Skin of body (tissue), 2 donors: ENCODE data around the gene ALKBH2. TPM values are rescaled to one million over a fixed set of nuclear protein-coding genes. Genes with fewer than 3 reads are reported as not detected.

Source experiments
- DNase-seq: peaks from one replicate; lab custom pipeline; 2025; lab: John Stamatoyannopoulos, UW
- total RNA-seq: library from RNA; depleted of rRNA; stranded (reverse); fragments of >200 nt; gene quantifications from one replicate; pipeline ENCODE4 v1.2.3, GENCODE V29; 2014

The ALKBH2 gene
- total RNA-seq, 1 donor from 2014 or later = 15.4 TPM

- no peak for DNase-seq
Measured at GRCh38 chr12:109114644-109115043, 21.4 kb upstream of the ALKBH2 start.

GRCh38 chr12:109113661-109114321 is 20.5 kb upstream of the ALKBH2 start:
- no peak for DNase-seq

- no peak for DNase-seq
Measured at GRCh38 chr12:109112720-109113465, 19.6 kb upstream of the ALKBH2 start.

GRCh38 chr12:109110988-109111495 is 17.8 kb upstream of the ALKBH2 start:
- peak; percentile 59 for DNase-seq

GRCh38 chr12:109109746-109110350 is 16.6 kb upstream of the ALKBH2 start:
- DNase-seq = no peak

- DNase-seq = no peak
Measured at GRCh38 chr12:109105176-109105575, 11.9 kb upstream of the ALKBH2 start.

GRCh38 chr12:109102491-109102890 is 9.2 kb upstream of the ALKBH2 start:
- no peak for DNase-seq

GRCh38 chr12:109100741-109101140 is 7.5 kb upstream of the ALKBH2 start:
- DNase-seq = no peak

GRCh38 chr12:109099431-109100020 is 6.3 kb upstream of the ALKBH2 start:
- DNase-seq = no peak

- DNase-seq = peak; percentile 13
Measured at GRCh38 chr12:109098651-109099050, 5.4 kb upstream of the ALKBH2 start.

GRCh38 chr12:109098183-109098604 is 4.9 kb upstream of the ALKBH2 start:
- no peak for DNase-seq

GRCh38 chr12:109097435-109098182 is 4.3 kb upstream of the ALKBH2 start, which contains the start of gene UNG:
TSS of gene UNG (plus strand) at chr12:109097597. CDS start at chr12:109097680, 83 bp downstream.
- DNase-seq = peak; percentile 96

- no peak for DNase-seq
Measured at GRCh38 chr12:109097140-109097434, 3.8 kb upstream of the ALKBH2 start.

GRCh38 chr12:109092497-109093021 is 713 bp downstream of the ALKBH2 start:
- DNase-seq = no peak

GRCh38 chr12:109089683-109090082 is 3.6 kb downstream of the ALKBH2 start:
- DNase-seq = no peak

- no peak for DNase-seq
Measured at GRCh38 chr12:109088818-109089217, 4.5 kb downstream of the ALKBH2 start.

GRCh38 chr12:109087250-109087649 is 6.0 kb downstream of the ALKBH2 start:
- DNase-seq = no peak

GRCh38 chr12:109085590-109085989 is 7.7 kb downstream of the ALKBH2 start:
- no peak for DNase-seq

- no peak for DNase-seq
Measured at GRCh38 chr12:109084425-109084824, 8.8 kb downstream of the ALKBH2 start.

- no peak for DNase-seq
Measured at GRCh38 chr12:109082751-109083150, 10.5 kb downstream of the ALKBH2 start.

- DNase-seq = no peak
Measured at GRCh38 chr12:109074866-109075265, 18.4 kb downstream of the ALKBH2 start.
